Fibroblast of skin of back (primary cell): ENCODE data around the gene ANP32B.

ENCODE experiments used
- DNase-seq: peaks from one replicate; pipeline ENCODE4 v3.0.0-alpha.2; 2013

Gene ANP32B

DNA sequence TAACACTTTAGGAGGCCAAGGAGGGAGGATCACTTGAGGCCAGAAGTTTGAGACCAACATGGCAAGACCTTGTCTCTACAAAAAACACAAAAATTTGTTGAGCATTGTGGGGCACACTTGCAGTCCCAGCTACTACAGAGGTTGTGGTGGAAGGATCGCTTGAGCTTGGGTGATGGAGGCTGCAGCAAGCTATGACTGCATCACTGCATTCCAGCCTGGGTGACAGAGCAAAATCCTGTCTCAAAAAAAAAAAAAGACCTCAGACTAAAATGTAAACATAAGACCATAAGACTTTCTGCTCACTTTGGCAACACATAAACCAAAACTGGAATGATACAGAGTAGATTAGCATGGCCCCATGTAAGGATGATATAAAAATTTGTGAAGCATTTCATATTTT lies 48.8 kb downstream of the ANP32B start:
- DNase-seq = peak; percentile 79

- DNase-seq = peak; percentile 73
These were observed 51.7 kb downstream of the ANP32B start for GRCh38 chr9:98034593-98035546.

GRCh38 chr9:98037357-98037756 lies 54.2 kb downstream of the ANP32B start:
- peak; percentile 21 for DNase-seq

DNA sequence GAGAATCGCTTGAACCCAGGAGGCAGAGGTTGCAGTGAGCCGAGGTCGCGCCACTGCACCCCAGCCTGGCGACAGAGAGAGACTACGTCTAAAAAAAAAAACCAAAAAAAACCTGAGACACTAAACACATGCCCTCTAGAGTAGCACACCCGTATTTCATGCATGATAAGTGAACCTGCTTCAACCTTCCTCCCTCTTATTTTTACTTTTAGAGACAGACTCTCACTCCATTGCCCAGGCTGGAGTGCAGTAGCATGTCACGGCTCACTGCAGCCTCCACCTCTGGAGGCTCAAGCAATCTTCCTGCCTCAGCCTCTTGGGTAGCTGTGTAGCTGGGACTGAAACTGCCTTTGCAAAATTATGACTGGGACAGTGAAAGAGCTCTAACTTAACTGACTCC lies 55.8 kb downstream of the ANP32B start:
- no peak for DNase-seq

DNA sequence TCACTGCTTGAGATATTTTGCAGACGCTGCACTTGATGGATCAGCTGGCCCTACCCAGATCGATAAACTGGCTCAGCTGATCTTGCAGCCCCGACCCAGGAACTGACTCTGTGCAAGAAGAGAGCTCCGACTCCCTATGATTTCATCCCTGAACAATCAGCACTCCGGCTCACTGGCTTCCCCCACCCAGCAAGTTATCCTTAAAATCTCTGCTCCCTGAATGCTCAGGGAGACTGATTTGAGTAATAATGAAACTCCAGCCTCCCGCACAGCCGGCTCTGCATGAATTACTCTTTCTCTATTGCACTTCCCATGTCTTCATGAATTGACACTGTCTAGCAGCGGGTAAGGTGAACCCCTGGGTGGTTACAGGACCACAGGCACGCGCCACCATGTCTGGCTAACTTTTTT lies 56.5 kb downstream of the ANP32B start:
- no peak for DNase-seq

- no peak for DNase-seq
These were observed 57.1 kb downstream of the ANP32B start for GRCh38 chr9:98040212-98040611.

GRCh38 chr9:98043915-98044314 lies 60.8 kb downstream of the ANP32B start:
- no peak for DNase-seq

GRCh38 chr9:98045234-98046179 lies 62.4 kb downstream of the ANP32B start:
- DNase-seq = no peak

DNA sequence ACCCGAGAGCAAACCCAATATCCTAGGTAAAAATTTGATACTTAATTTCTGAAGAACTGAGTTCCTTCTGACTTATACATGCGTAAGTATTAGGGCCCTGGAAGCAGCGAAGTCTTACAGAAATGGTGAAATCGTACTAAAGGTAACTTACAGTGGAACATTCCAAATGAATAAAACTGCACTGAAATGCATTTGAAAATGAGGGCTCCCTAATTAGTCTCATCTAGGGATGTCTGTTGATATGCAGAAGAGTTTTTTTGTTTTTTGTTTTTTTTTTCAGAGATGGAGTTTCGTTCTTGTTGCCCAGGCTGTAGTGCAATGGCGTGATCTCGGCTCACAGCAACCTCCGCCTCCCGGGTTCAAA lies 63.0 kb downstream of the ANP32B start:
- no peak for DNase-seq

- DNase-seq = no peak
These were observed 63.9 kb downstream of the ANP32B start for GRCh38 chr9:98047002-98047401.

DNA sequence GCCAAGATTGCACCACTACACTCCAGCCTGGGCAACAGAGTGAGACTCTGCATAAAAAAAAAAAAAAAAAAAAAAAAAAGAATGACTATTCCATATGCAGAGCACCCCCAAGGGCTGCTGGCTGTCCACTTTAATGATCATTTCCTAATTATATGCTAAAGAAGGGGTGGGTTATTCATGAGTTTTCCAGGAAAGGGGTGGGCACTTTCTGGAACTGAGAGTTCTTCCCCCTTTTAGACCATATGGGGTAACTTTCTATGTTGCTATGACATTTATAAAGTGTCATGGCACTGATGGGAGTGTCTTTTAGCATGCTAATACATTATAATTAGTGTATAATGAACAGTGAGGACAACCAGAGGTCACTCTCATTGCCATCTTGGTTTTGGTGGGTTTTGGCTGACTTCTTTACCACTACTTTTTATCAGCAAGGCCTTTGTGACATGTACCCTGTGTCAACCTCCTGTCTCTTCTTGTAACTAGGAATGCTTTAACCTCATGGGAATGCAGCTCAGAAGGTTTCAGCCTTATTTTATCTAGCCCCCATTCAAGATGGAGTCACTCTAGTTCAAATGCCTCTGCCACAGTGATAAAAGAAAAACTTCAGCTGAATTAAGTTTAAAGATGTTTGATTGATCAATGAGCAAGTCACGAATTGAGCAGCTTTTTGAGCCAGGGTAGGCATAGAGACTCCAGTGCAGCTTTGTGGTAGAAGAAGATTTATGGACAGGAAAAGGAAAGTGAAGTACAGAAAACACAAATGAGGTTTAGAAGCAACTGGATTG lies 66.3 kb downstream of the ANP32B start:
- DNase-seq = no peak

DNA sequence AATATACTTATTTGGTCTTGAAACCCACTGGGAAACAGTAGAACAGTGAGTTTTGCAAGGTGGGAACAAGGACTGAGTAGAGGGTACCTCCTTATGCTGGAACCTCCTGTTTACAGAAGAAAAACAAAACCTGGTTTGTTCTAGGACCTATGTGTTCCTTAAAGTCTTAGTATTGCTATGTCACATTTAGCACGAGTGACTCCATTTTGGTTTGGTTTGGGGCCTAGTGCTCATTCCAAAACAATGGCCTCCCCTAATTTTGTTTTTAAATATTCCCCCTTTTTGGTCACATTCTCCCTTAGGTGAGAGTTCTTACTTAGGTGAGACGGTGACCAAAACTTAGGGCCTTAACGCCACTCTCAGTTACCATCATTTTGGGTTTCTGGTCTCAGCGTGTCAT lies 67.2 kb downstream of the ANP32B start:
- no peak for DNase-seq

- no peak for DNase-seq
These were observed 71.3 kb downstream of the ANP32B start for GRCh38 chr9:98054376-98054951.

DNA sequence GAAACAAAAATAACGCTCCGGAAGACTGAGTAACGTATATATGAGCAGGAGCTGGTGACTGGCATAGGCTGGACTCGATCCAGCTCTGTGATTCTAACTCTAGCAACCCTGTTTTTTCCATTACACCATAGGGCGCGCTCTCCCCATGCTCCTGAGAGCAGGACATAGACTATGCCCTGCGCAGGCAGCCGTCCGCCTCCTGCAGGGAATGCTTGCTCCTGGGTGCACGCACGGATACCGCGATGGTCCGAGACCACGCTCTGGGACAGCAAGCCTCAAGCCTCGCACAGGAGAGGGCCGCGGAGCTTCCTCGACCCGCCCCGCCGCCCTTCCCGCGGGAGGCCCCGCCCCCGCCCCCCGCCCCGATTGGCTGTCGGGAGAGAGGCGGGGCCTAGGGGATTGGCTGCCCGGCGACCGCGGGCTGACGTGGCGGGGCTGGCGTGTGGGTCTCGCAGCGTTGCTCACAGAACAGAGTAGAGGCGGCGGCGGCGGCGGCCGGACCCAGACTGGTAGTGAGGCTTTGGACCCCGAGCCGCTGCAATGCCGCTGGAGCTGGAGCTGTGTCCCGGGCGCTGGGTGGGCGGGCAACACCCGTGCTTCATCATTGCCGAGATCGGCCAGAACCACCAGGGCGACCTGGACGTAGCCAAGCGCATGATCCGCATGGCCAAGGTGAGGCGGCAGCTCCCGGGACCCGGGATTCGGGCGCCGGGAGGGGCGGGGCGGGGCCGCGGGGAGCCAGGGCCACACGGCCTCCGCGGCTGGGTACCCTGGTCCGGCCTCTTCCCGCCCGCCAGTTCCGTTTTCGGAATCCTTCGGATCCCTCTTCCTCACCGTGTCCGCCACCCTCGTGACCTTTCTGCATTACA lies 73.4 kb downstream of the ANP32B start, which contains the start of gene NANS:
Gene NANS, plus strand, starts transcription at position 464 of the 869 bp plus-strand sequence. Its CDS starts 77 bp downstream, at position 541.
- peak; percentile 96 for DNase-seq

DNA sequence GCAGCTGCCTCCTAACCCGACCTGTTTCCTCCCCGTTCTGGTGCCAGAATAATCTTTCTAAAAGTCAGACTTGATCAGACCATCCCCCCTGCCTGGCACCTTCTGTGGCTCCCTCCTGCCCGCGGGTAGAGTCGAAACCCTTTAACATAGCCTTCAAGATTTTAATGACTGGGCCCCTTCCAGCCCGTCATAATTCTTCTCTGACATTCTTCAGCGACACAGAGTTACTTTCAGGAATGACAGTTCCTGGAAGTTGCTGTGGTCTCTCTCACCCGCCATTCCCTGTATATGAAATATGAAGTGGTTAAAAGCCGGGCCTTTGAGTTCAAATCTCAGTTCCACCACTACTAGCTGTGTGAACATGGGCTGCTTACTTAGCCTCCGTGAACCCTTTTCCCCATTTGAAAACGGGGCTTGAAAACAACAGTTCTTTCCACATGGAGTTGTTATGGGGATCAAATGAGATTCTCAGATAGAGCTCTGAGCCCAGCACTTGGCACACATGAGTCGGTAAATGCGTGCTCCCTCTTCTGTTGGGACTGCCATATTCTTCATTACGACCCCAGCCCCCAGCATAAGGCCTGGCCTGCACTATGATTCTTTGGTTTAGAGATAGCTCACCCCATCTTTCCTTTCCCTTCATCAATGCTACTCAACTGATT lies 74.1 kb downstream of the ANP32B start:
- DNase-seq = peak; percentile 27

GRCh38 chr9:98062161-98062560 lies 79.0 kb downstream of the ANP32B start:
- DNase-seq = no peak

- DNase-seq = peak; percentile 65
These were observed 81.7 kb downstream of the ANP32B start for GRCh38 chr9:98064623-98065392.
